Stimulated activated CD4-positive, alpha-beta T cell treated with anti-CD3 and anti-CD28 coated beads, Interleukin-15, amount 100 ng/mL, for 48 hours (primary cell): ENCODE measurements around the gene MRNIP.
"Not testable (repeated sequence)": the region's sequence is repeated elsewhere in the genome, so short reads cannot be mapped to it uniquely, and the experiment has no call there.

Source experiments
- DNase-seq, 2 donors: peaks; one replicate each; pipeline ENCODE4 v3.0.0-alpha.2; 2020; ENCODE audit warnings: low read depth in 2 of 2

MRNIP gene

DNA sequence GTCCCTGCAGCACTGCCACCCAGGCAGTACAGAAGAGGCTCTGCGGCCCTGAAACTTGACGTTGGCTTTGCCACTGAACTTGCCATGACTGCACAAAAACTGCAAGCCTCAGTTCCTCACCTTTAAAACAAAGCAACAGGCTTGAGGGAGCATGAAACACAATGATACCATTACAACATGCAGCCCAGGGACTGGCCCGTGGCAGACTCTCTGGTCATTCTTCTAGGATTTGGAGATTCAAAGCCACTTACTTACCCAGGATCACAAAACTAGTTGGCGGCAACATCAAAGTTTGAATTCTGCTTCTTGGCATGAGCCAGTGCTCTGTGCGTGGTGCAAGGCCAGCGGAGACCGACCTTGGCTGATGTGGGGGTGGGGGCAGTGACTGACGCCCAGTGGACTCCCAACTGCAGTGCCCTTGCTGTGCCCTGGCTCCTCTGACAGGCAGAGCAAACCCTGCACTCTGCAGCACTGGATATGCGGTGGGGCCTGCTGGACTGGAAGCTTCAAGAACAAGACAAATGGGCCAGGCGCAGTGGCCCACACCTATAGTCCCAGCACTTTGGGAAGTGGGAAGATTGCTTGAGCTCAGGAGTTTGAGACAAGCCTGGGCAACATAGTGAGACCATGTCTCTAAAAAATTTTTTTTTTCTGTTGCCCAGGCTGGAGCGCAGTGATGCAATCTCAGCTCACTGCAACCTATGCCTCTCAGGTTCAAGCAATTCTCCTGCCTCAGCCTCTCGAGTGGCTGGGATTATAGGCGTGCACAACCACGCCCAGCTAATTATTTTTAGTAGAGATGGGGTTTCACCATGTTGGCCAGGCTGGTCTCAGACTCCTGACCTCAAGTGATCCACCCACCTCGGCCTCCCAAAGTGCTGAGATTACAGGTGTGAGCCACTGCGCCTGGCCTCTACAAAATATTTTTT, 19.0 kb downstream of the MRNIP start:
- no peak for DNase-seq

DNA sequence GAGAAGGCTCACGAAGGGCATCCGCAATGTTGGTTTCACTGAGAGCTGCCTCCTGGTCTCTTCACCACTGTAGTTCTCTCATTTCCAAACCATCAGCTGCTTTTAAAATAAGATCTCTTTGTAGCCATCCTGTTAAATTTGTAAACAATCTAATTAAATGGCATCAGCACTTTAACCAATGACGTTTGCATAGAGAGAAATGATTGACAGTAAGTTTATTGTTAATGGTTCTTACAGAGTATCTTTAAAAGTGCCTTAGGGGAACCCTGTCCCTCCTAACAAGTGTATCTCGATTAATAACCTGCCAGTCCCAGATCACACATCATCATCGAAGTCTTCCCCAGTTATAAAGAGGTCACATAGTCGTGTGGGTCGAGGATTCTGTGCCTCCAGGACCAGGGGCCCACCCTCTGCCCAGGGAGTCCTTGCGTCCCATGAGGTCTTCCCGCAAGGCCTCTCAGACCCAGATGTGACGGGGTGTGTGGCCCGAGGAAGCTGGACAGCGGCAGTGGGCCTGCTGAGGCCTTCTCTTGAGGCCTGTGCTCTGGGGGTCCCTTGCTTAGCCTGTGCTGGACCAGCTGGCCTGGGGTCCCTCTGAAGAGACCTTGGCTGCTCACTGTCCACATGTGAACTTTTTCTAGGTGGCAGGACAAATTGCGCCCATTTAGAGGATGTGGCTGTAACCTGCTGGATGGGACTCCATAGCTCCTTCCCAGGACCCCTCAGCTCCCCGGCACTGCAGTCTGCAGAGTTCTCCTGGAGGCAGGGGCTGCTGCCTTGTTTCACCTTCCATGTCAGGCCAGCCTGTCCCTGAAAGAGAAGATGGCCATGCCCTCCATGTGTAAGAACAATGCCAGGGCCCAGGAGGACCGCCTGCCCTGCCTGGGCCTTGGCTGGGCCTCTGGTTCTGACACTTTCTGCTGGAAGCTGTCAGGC, 21.3 kb downstream of the MRNIP start:
- DNase-seq = no peak

- DNase-seq = peak; percentile 23 to 31
These were observed 22.2 kb downstream of the MRNIP start for GRCh38 chr5:179836225-179837019.

DNA sequence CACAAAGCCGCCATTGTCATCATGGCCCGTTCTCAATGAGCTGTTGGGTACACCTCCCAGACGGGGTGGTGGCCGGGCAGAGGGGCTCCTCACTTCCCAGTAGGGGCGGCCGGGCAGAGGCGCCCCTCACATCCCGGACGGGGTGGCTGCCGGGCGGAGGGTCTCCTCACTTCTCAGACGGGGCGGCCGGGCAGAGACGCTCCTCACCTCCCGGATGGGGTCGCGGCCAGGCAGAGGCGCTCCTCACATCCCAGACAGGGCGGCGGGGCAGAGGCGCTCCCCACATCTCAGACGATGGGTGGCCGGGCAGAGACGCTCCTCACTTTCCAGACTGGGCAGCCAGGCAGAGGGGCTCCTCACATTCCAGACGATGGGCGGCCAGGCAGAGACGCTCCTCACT, 23.7 kb downstream of the MRNIP start:
- not testable (repeated sequence) for DNase-seq

DNA sequence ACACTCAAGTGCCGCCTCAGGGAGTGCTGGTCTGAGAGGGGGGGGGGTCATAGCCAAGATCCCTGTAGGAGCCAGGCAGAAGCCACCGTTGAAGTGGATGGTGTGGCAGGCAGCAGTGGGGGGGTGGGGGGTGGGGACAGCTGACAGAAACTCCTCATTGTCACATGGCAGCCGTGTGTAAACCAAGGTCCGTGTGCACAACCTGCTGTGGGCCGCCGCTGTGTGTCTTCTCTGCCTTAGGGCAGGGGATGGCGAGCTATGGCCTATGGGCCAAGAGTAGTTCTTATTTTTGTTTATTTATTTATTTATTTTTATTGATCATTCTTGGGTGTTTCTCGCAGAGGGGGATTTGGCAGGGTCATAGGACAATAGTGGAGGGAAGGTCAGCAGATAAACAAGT, 24.5 kb downstream of the MRNIP start:
- no peak for DNase-seq

DNA sequence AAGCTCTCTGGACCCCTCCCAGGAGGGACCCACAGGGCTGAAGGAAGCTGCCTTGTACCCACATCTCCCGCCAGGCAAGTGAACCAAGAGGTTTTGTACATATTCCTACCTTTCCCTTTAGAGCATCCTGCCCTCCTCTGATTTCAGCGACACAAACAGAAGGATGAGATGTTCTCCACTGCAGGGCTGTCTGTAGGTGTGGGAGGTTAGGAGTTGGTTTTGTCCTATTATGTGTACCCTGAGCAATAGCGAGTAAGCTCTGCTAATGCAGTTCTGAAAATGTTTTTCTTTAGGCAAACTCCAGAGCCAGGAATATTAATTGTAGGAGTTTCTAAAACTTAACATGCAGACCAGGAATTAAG, 24.9 kb downstream of the MRNIP start:
- no peak for DNase-seq

DNA sequence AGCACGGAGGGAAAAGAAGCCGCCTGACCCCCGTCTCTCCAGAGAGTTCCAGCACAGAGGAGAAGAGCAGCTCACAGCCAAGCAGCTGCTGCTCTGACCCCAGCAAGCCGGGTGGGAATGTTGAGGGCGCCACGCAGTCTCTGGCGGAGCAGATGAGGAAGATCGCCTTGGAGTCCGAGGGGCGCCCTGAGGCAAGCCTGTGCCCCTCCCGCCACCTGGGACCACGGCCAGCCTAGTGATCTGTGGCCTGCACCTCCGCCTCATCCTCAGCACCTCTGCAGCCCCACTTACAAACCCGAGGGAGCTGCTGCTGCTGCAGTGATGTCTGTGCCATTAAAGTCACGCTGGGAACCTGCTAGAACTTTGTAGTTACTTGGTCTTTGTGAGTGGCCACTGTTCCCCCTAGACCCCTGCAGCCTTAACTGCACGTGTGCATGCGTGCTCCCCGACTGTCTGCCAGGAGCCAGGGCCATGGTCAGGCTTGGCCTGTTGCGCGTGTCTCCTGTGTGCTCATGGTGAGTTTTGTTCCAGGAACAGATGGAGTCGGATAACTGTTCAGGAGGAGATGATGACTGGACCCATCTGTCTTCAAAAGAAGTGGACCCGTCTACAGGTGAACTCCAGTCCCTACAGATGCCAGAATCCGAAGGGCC, 25.4 kb downstream of the MRNIP start:
- DNase-seq = no peak

DNA sequence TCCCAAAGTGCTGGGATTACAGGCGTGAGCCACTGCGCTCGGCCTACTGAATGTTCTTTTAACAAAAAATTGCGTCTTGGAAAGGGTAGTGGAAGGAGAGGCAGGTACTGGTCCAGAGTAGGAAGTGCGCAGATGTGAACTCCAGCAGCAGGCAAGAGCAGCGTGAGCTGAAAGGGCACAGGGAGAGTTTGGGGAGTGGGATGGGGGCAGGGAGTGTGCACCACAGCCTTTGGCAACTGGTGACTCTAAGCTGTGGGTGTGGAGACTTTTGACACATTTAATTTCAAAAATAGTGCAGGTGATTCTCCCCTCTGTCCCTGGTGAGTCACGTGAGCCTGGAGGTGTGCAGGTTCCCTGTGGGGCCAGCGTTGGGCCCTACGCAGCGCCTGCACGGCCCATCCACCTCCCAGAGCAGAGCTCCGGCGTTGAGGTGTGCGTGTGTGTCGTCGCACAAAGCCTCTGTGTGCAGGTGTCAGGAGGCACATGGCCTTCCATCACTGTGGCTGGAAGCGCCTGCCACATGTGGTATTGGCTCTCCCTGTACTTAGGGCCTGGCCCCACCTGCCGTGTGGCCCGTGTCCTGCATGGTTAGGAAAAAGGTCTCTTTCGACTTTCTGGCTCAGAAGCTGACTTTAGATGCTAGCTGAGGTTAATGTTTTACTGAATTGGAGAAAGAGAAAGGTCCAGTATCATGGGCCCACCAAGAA, 26.4 kb downstream of the MRNIP start:
- DNase-seq = no peak

GRCh38 chr5:179830818-179831468, 27.7 kb downstream of the MRNIP start:
- no peak for DNase-seq

- DNase-seq = no peak
These were observed 28.7 kb downstream of the MRNIP start for GRCh38 chr5:179829732-179830435.

DNA sequence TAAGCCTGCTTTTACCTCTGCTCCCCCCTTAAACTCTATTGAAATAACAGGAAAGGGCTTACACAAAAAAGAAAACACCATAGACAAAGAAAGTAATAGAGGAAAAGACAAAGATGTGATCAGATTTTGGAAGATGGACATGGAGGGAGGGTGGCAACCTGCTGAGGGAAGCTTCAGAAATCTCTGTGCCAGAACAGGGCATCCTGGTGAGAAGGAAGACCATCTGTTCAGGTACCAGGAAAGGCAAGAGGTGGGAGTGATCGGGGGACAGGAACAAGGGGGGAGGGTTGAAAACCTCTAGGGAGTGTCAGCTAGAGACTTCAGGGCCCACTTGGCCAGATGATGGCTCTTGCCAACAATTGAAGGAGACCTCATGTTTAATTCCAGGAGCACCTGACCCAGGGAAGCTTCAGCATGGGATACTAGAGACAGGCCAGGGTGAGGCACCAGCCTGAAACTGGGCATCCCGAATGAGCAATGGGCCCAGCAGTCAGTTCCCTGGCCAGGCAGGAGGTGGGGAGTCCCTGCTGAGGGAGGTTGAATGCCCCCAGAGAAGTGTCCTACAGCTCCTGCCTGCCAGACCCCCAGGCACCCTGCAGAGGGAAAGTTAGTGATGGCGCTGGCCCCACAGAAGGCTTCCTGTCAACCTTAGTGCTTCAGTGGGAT, 29.7 kb downstream of the MRNIP start:
- no peak for DNase-seq

- DNase-seq = peak; percentile 56 to 63
These were observed 30.9 kb downstream of the MRNIP start for GRCh38 chr5:179827680-179828079.

DNA sequence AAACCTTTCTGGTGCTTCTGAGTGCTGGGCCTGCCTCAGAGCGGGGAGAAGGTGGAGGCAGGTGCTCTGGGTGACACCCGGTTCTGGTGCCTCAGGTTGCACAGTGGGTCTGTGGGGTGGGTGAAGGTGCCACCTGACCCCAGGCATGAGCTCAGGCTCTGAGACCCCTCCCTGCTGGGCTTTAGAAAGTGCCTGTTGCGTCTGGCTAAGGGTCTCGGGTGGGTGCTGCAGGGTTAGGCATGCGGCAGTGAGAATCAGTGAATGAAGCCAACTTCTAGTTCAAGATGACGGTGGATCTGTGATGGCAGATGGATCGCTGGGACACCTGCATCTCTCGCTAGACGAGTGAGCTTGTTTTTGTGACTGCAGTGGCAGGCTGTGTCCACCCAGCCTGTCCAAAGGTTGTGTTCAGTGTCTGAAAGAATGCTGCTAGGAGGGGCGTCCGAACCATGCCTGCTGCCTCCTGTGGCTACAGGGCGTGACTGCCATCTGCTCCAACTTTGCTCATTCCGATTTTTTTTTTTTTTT, 32.9 kb downstream of the MRNIP start:
- DNase-seq = no peak

DNA sequence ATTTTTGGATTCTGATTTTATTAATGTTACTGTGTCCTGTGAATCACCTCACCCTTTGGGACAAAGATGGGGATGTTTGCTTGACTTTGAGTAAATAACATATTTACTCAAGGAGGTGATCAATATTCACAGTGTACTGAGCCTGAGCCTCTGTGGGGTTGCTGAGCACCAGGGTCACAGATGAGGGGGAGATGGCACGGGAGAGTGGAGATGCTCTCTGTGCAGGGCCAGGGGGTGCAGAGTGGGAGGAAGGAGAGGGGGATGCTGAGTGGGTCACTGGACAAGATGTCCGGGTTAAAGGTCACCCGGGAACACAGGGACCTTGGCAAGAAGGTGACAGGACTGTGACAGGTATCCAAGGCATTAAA, 33.9 kb downstream of the MRNIP start:
- DNase-seq = no peak

DNA sequence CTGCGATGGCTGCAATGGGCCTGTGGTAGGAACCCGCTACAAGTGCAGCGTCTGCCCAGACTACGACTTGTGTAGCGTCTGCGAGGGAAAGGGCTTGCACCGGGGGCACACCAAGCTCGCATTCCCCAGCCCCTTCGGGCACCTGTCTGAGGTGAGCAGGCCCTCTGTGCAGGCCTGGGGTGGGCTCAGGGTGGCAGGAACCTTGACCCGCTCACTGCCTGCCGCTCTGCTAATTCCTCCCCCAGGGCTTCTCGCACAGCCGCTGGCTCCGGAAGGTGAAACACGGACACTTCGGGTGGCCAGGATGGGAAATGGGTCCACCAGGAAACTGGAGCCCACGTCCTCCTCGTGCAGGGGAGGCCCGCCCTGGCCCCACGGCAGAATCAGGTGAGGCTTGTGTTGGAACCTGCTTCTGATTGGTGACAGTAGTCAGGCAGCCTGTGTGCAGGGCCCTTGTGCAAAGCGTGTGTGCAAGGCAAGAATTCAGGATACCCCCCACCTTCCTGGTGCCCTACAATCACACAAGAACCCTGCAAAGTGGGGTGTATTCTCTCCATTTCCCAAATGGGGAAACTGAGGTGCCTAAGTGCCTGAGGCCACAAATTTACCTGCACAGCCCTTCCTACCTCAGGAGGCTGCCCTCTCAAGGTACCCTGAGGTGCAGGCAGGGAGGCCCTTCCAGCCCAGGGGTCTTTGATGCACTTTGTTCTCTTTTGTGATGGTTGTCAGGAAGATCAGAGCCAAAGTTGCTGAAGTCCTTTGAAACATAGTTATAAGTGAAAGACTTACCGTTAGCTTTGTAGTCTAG, 34.5 kb downstream of the MRNIP start:
- DNase-seq = no peak

DNA sequence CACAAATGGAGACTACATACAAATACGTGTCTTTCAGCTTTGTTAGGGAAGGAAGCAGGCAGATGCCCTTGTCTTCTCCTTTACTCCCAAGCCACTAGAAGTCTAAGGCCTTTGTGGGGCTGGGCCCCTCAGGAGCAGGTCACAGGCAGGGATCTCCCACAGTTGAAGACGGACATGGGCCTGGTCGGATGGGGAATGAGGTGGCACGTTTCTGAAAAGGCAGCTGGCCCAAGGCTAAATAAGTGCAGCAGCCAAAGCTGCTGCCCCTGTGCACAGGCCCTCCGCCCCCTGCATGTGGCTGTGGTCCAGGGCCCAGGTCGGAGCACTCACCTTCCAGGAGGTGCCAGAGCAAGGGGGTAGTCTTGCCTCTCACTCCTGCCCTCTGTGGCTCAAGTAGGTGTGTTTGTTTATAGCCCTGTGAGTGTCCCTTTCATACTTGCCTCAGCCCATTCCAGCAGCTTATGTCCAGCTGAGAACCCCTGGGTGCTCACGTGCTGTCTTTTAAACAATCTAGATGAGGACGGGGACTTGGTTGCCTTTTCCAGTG, 36.1 kb downstream of the MRNIP start:
- no peak for DNase-seq

DNA sequence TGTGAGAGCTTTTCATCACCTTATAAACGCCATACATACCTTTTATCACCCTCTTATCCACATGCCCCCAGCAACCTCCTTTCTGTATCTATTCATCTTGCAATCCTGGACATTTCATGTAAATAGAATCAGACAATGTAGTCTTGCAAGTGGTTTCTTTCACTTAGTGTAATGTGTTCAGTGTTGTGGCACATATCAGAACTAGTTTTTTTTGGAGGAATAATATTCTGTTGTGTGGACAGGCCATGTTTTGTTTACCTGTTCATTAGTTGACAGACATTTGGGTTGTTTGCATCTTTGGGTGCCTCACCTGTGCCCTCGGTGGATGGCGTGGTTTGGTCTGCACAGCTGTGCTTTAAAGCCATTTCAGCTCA, 36.6 kb downstream of the MRNIP start:
- DNase-seq = no peak
